ENCODE data around the gene PITPNB. TPM values are rescaled to one million over a fixed set of nuclear protein-coding genes. Genes with fewer than 3 reads are reported as not detected.

The PITPNB gene
- total and polyA plus RNA-seq, 2 of the 13 experiments (the other 11 are each of a cell fraction or from before 2014, with no cell fraction given): 17.0 to 30.1 TPM

GRCh38 chr22:27871306-27872014 lies 47.6 kb downstream of the PITPNB start (continued):
- TF ChIP-seq, protein P1, sequence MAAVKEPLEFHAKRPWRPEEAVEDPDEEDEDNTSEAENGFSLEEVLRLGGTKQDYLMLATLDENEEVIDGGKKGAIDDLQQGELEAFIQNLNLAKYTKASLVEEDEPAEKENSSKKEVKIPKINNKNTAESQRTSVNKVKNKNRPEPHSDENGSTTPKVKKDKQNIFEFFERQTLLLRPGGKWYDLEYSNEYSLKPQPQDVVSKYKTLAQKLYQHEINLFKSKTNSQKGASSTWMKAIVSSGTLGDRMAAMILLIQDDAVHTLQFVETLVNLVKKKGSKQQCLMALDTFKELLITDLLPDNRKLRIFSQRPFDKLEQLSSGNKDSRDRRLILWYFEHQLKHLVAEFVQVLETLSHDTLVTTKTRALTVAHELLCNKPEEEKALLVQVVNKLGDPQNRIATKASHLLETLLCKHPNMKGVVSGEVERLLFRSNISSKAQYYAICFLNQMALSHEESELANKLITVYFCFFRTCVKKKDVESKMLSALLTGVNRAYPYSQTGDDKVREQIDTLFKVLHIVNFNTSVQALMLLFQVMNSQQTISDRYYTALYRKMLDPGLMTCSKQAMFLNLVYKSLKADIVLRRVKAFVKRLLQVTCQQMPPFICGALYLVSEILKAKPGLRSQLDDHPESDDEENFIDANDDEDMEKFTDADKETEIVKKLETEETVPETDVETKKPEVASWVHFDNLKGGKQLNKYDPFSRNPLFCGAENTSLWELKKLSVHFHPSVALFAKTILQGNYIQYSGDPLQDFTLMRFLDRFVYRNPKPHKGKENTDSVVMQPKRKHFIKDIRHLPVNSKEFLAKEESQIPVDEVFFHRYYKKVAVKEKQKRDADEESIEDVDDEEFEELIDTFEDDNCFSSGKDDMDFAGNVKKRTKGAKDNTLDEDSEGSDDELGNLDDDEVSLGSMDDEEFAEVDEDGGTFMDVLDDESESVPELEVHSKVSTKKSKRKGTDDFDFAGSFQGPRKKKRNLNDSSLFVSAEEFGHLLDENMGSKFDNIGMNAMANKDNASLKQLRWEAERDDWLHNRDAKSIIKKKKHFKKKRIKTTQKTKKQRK (IDR thresholded peaks at IDR 0.05; ENCODE audit: low read length): no peak
- TF ChIP-seq NCOA1 (CRISPR knock-in tag; IDR thresholded peaks at IDR 0.05) (no peak), ZNF772 (CRISPR knock-in tag; IDR thresholded peaks at IDR 0.05) (no peak), HNRNPH1 (optimal IDR thresholded peaks at IDR 0.05; ENCODE audit: low read depth, low read length) (no peak)
- TF ChIP-seq, protein P2, sequence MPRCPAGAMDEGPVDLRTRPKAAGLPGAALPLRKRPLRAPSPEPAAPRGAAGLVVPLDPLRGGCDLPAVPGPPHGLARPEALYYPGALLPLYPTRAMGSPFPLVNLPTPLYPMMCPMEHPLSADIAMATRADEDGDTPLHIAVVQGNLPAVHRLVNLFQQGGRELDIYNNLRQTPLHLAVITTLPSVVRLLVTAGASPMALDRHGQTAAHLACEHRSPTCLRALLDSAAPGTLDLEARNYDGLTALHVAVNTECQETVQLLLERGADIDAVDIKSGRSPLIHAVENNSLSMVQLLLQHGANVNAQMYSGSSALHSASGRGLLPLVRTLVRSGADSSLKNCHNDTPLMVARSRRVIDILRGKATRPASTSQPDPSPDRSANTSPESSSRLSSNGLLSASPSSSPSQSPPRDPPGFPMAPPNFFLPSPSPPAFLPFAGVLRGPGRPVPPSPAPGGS (CRISPR knock-in tag; IDR thresholded peaks at IDR 0.05): no peak
